ENCODE measurements around the gene DNAJB1.

Gene DNAJB1

DNA sequence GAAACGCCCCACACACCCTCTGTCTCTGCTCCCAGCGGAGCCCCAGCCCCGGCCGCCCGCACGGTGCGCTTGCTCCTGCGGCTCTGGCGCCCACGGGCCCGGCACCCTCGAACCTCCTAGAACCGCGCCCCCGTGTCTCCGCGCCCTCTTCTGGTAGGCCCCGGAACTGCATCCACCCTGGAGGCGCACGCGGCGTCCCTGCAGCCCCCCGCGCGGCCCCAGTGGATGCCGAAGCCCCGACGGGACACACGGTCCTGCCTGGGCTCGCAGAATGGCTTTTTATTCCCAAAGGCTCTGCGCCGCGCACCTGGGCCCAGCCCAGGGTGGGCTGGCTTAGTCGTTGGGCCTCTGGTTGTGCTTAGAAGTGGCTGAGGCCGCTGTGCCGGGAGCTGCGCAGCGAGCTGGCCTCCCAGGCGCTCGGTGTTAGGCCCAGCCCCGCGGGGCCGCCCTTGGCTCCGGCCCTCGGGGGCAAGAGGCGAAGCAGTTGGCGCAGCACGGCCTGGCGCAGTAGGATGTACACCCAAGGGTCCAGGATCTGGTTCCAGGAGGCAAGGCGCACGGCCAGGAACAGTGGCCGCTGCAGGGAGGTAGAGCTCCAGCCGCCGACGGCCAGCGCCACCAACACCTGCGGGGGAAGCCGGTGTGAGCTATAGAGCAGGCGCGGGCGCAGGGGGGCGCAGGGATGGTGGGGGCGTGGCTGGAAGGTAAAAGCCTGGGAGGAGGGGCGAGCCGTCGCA, 45.8 kb downstream of the DNAJB1 start:
- DNase-seq = peak; percentile 62

DNA sequence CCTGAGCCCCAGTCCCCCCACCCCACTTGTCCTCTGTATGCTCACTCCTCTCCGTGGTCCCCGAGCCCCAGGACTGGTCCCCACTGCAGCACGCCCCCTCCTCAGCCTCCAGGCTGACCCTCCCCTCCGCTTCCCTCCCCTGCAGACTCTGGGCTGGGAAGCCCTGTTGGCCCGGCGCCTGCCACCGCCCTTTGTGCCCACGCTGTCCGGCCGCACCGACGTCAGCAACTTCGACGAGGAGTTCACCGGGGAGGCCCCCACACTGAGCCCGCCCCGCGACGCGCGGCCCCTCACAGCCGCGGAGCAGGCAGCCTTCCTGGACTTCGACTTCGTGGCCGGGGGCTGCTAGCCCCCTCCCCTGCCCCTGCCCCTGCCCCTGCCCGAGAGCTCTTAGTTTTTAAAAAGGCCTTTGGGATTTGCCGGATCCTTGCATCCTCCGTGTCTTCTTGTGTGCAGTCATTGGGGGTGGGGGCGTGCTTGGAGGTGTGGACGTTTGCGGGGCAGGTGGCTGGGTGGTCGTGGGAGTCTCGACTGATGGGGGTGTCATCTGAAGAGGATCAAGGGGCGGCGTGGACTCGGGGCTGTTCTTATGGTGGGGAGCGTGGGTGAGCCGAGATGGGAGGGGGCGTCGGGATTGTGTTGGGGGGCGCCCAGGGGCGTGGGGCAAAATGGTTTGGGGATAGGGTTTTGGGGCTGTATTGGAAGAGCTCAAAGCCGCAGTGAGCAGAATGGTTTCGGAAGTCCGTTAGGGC, 46.6 kb downstream of the DNAJB1 start:
- DNase-seq = no peak

DNA sequence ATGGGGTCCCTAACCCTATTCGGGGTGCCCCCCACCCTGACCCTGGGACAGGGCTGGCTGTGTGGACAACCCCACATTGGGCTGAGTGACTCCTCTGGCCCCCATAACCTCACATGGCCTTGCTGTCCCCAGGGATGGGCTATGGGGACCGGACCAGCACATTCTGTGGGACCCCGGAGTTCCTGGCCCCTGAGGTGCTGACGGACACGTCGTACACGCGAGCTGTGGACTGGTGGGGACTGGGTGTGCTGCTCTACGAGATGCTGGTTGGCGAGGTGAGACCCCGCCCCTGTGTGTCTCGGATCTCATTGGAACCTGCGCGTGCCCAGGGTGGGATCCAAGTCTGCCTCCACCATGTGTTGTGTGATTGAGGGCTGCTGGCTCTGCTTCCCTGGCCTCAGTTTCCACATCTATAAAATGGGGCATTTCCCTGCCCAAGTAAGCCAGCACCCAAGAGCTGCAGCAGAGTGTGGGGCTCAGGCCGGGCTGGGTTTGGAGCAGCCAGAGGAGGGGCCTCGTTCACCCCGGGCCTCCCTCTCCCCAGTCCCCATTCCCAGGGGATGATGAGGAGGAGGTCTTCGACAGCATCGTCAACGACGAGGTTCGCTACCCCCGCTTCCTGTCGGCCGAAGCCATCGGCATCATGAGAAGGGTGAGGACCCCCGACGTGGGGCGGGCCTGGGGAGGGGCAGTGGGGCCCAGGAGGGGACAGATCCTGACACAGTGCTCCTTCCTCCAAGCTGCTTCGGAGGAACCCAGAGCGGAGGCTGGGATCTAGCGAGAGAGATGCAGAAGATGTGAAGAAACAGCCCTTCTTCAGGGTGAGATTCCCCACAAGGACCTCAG, 47.9 kb downstream of the DNAJB1 start:
- DNase-seq = no peak

GRCh38 chr19:14467816-14468215, 50.4 kb downstream of the DNAJB1 start:
- no peak for DNase-seq

- no peak for DNase-seq
Observed at GRCh38 chr19:14467391-14467790, 50.8 kb downstream of the DNAJB1 start.

Measured in NCI-H1930 (cell line).